WERI-Rb-1 (cell line): ENCODE data around the gene CHRNB2.
A peak's percentile ranks its signal among the peaks of the same experiment; 100 is the strongest.

Experiments used
- DNase-seq: peaks from one replicate; pipeline ENCODE4 v3.0.0-alpha.2; 2020
- H3K27ac ChIP-seq: fragments of 250-450 bp; sonication (Bioruptor Pico); 2 replicates; pipeline ENCODE4 v1.5.1; 2020; ENCODE audit warnings: mild to moderate bottlenecking, moderate library complexity
- H3K27me3 ChIP-seq: fragments of 250-450 bp; sonication (Bioruptor Pico); 2 replicates; pipeline ENCODE4 v1.5.1; 2021; ENCODE audit warnings: mild to moderate bottlenecking, low read depth, moderate library complexity; ENCODE audit not compliant: insufficient read depth, severe bottlenecking
- H3K36me3 ChIP-seq: fragments of 250-450 bp; sonication (Bioruptor Pico); 2 replicates; pipeline ENCODE4 v1.5.1; 2020; ENCODE audit warnings: mild to moderate bottlenecking, moderate library complexity
- H3K4me3 ChIP-seq: 2 replicates; pipeline ENCODE4 v1.5.1; 2011; ENCODE audit warnings: low read depth, mild to moderate bottlenecking, control low read depth, low read length
- H3K9me3 ChIP-seq: fragments of 250-450 bp; sonication (Bioruptor Pico); 2 replicates; pipeline ENCODE4 v1.5.1; 2021; ENCODE audit warnings: mild to moderate bottlenecking, moderate library complexity; ENCODE audit not compliant: severe bottlenecking
- TF ChIP-seq, protein P1 (sequence below): IDR thresholded peaks from 2 replicates; pipeline ENCODE4 v1.5.1; 2011; ENCODE audit warnings: low read depth, mild to moderate bottlenecking, control low read depth, inconsistent platforms, low read length

The CHRNB2 gene

DNA sequence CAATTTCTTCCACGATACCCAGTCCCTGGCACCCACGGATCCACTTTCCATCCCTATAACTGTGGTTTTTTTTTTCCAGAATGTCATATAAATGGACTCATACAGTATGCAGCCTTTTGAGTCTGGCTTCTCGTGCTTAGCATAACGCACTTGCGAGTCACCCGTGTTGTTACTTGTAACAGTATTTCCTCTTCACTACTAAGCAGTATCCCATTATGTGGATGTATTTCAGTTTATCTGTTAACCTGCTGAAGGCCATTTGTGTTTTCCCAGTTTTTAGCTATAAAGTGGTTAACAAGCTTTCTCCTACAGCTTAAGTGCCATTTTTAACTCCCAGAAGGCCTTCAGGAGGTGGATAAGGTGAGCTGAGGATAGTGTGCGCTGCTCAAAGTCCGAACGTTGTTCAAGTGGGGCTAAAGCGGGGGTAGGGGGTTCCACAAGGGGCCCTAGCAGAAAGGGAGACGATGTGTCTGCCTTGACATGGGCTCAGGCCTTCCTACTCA, 39.6 kb downstream of the CHRNB2 start:
- peak overlapping the region; percentile 92 for H3K27ac ChIP-seq
- no peaks in the 10 kb centered on the region for H3K9me3 ChIP-seq
- DNase-seq: peak; percentile 66

GRCh38 chr1:154607609-154608396, 40.2 kb downstream of the CHRNB2 start, which contains the start of gene ADAR:
TSS of gene ADAR (minus strand) at chr1:154608186. CDS start at chr1:154608006, 180 bp downstream.
- DNase-seq: peak; percentile 94
- TF ChIP-seq, protein P1, sequence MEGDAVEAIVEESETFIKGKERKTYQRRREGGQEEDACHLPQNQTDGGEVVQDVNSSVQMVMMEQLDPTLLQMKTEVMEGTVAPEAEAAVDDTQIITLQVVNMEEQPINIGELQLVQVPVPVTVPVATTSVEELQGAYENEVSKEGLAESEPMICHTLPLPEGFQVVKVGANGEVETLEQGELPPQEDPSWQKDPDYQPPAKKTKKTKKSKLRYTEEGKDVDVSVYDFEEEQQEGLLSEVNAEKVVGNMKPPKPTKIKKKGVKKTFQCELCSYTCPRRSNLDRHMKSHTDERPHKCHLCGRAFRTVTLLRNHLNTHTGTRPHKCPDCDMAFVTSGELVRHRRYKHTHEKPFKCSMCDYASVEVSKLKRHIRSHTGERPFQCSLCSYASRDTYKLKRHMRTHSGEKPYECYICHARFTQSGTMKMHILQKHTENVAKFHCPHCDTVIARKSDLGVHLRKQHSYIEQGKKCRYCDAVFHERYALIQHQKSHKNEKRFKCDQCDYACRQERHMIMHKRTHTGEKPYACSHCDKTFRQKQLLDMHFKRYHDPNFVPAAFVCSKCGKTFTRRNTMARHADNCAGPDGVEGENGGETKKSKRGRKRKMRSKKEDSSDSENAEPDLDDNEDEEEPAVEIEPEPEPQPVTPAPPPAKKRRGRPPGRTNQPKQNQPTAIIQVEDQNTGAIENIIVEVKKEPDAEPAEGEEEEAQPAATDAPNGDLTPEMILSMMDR: no peak
- H3K27me3 ChIP-seq: no peaks in the 10 kb centered on the region
- peaks cover 23% of the 10 kb centered on the region for H3K36me3 ChIP-seq
- peak within 1 kb of the TSS; percentile 92 for H3K27ac ChIP-seq
- no peaks in the 10 kb centered on the region for H3K9me3 ChIP-seq
- peak within 1 kb of the TSS; percentile 44 for H3K4me3 ChIP-seq

More for the DNA sequence above, 39.6 kb downstream of the CHRNB2 start:
- Histone ChIP-seq H3K36me3 (peaks cover 30% of the 10 kb centered on the region), H3K4me3 (peak overlapping the region; percentile 44), H3K27me3 (no peaks in the 10 kb centered on the region)
- TF ChIP-seq, protein P1: peak; percentile 37; the same call in 1 of the 2 replicates

DNA sequence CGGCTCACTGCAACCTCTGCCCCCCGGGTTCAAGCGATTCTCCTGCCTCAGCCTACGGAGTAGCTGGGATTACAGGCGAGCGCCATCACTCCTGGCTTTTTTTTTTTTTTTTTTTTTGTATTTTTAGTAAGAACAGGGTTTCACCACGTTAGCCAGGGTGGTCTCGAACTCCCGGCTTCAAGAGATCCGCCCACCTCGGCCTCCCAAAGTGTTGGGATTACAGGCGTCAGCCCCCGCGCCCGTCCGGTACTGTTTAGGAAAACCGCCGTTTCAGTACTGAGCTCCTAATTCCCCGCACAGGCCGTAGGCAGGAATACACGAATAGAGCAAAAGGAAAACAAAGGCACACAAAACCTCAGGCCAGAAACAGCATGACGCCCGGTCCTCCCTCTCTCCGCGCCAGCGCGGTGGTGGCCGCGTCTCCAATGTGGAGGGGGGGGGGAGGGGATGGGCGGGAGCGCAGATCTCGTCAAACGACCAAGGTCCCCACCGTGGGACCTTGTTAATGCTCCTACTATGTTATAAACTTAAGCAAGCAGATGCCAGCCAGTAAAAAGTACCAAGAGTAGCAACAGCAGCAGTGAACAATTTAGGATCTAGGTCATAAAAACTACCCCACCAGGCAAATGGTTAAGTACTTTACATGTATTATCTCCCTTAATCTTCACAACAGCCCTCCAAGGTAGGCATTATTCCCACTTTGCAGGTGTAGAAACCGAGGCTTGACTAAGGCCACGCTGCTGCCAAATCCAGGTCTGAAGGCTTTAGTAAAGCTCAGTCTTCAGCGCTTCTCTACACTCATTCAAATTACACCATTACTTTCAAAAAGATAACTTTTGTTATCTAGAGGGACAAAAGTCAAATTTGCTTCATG, 41.1 kb downstream of the CHRNB2 start:
- Histone ChIP-seq H3K9me3 (no peaks in the 10 kb centered on the region), H3K4me3 (peak overlapping the region; percentile 44), H3K36me3 (peaks cover 18% of the 10 kb centered on the region), H3K27ac (peak overlapping the region; percentile 92), H3K27me3 (no peaks in the 10 kb centered on the region)
- DNase-seq: peak; percentile 86
- TF ChIP-seq, protein P1: no peak

DNA sequence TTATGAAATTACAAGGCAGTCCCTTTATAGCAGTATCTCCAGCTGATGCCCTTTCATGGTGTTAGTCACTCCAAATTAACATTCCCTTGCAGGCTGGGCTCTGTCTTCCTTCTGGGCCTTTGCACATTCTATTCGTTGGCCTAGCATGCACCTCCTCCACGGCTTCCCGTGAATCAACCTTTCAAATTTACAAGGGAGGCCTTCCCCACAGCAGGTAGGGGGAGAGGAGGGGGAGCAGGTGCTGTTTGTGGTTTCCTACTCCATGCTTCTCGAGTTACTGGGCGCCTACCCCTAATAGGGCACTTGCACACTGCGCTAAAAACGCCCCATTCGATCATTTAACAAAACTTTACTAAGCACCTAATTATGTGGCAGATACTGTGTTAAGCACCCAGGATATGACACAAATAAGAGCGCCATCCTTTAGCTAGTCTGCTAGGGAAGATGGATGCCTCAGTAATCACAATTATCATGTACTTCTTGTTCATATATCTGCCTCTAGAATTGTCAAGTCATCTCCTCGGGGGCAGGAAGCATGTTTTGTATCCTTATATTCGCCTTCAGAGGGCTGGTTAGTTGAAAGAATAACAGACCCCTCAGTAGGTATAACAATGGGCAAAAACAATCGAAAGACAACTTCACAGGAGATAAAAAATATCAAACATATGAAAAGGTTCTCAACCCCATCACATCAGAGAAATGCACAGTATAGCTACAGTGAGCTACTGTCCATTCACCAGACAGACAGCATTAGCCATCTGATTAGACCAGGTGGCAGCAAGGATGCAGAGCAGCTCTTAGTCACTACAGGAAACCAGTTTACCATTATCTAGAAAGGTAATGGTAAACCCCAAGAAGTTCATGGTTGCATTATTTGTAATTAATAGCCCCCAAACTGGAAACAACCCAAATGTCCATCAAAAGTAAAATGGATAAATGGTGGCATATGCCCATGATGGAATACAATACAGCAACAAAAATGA, 42.1 kb downstream of the CHRNB2 start:
- no peak overlapping the region for H3K4me3 ChIP-seq
- no peak for DNase-seq
- no peaks in the 10 kb centered on the region for H3K9me3 ChIP-seq

More for the DNA sequence above, 42.1 kb downstream of the CHRNB2 start:
- Histone ChIP-seq H3K36me3 (peaks cover 15% of the 10 kb centered on the region), H3K27me3 (no peaks in the 10 kb centered on the region), H3K27ac (no peak overlapping the region)
- TF ChIP-seq, protein P1: no peak
